Heart left ventricle (tissue), 13 donors: Measurements from ENCODE around the gene CACNA1F.

Source experiments
- CTCF ChIP-seq, 12 donors: fragments of 200-600 bp; sonication (generic) in 4 of 12; IDR thresholded peaks; one replicate each; pipeline versions ENCODE4 v1.5.0 to v1.8.0; 2018 to 2022; ENCODE audit warnings: antibody characterized with exemption in 12 of 12, mild to moderate bottlenecking in 5 of 12
- POLR2A ChIP-seq, 2 donors: fragments of 450-650 bp; IDR thresholded peaks; one replicate each; pipeline ENCODE4 v1.6.1; 2017; ENCODE audit warnings: antibody characterized with exemption in 2 of 2, mild to moderate bottlenecking in 2 of 2, moderate library complexity in 2 of 2
- donor health status: ischemic (EF 13 %, LVEDD 7.1; RV severe dilation, severe dysfunction).
- donor health status: DM: no; HTN: yes; CAD: no.
- donor health status: DM: no; HTN: no; CAD: no.
- donor health status: ischemic (EF 25% LVEDD 6.9; RV normal size, moderate dysfunction).
- donor health status: ischemic (EF 25% LVEDD 5.7; RV mildly dilated, moderate dysfunction).
- donor health status: ischemic (EF 35%, LVEDD 5.7; RV mildly dilated, moderate dysfunction).
- donor health status: nonischemic (EF 11% LVEDD 7.7; RV severe dilation, severe dysfunction).
- donor health status: DM: yes; HTN: yes; CAD: no.
- donor health status: PGD.
- donor health status: ischemic (EF 29% LVEDD 5.4; RV normal size, mild dysfunction).
- donor health status: nonischemic (EF 23%, LVEDD 6.1; RV moderate dilation, normal function).

DNA sequence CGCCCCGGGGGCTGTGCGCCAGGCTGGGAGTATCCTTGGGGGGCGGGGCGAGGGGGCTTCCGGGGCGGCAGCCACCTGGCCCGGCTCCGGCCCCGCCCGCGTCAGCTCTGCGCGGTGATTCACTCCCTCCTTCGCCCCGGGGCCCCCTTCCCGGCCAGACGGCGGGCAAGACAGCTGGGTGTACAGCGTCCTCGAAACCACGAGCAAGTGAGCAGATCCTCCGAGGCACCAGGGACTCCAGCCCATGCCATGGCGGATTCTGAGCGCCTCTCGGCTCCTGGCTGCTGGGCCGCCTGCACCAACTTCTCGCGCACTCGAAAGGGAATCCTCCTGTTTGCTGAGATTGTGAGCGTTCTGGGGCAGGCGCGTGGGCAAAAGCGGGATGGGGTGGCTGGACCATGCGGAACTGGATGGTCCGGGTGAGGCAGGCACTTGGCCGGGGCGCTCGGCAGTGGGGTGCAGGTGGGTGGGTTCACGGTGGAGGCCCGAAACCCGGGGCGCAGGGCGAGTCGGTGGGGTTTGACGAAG is 61.3 kb downstream of the CACNA1F start, which contains the start of gene PLP2:
- TF ChIP-seq CTCF (IDR thresholded peaks at IDR 0.05) (no peak), POLR2A (IDR thresholded peaks at IDR 0.05) (peak in 1 of 2 donors; percentile 39)
